ENCODE results near the gene CARD11. TPM values are rescaled to one million over a fixed set of nuclear protein-coding genes. Genes with fewer than 3 reads are reported as not detected.
A peak's percentile ranks its signal among the peaks of the same experiment; 100 is the strongest.

CARD11 gene
- total and polyA plus RNA-seq, 8 donors, result 0.31 to 6.2 (median 1.5) TPM

DNA sequence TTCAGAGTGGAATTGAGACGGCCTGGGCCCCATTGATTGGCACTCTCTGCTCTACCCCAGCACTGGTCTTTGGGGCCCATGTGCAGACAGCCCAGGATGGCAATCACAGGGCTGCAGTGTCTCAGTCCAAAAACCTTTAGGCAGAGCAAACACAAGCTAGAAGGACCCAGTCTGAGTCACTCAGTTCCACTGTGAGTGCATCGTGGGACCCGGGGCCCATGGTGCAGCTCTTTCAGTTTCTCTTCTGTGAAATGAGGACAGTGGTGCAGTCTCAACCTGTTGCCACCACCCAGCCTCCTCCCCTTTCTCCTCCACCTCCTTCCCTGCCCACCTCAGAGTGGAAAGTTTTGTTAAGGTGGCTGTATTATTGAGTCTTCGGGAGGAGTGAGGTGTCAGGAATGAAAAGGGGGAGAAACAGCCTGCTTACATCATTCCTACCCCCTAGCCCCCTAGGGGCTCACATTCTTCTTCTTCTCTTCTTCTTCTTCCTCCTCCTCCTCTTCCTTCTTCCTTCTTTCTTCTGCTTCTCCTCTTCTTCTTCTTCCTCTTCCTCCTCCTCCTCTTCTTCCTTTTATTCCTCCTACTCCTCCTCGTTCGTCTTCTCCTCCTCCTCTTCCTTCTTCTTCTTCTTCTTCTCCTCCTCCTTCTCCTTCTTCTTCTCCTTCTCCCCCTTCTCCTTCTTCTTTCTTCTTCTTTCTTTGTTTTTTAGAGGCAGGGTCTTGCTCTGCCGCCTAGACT lies 19.5 kb upstream of the CARD11 start:
- FAIRE-seq, result no peak
- 72 to 83% methylated on average over 7 of the region's 7 CpGs for WGBS, 2 donors
- no peak for ATAC-seq

DNA sequence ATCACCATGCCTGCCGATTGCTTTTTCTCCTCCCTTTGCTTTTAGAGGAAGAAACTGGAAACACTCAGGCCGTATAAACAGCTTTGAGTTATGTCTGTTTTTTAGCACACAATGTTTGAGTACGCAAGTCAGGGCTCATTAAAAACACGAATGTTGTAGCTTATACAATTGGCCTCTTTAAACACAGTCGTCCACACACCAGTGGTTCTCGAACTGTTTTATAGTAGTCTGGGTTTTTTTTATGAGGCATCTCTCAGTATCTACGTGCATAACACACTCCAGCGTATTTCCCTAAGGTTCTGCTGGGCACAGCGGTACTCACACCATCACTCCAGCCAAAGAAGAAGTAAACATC lies 13.4 kb upstream of the CARD11 start:
- ATAC-seq (peak in 1 of 4 donors; percentile 15), DNase-seq (no peak), FAIRE-seq (no peak)
- H3K4me1 ChIP-seq, result no peaks in the 10 kb centered on the region
- H3K27ac ChIP-seq, result no peak overlapping the region
- no peaks in the 10 kb centered on the region for H3K9me3 ChIP-seq
- H3K4me3 ChIP-seq, result no peak overlapping the region
- no peaks in the 10 kb centered on the region for H3K36me3 ChIP-seq
- intact Hi-C loops (cut with DNase I), result no loop called here
- no peaks in the 10 kb centered on the region for H3K27me3 ChIP-seq
- TF ChIP-seq, protein P1, sequence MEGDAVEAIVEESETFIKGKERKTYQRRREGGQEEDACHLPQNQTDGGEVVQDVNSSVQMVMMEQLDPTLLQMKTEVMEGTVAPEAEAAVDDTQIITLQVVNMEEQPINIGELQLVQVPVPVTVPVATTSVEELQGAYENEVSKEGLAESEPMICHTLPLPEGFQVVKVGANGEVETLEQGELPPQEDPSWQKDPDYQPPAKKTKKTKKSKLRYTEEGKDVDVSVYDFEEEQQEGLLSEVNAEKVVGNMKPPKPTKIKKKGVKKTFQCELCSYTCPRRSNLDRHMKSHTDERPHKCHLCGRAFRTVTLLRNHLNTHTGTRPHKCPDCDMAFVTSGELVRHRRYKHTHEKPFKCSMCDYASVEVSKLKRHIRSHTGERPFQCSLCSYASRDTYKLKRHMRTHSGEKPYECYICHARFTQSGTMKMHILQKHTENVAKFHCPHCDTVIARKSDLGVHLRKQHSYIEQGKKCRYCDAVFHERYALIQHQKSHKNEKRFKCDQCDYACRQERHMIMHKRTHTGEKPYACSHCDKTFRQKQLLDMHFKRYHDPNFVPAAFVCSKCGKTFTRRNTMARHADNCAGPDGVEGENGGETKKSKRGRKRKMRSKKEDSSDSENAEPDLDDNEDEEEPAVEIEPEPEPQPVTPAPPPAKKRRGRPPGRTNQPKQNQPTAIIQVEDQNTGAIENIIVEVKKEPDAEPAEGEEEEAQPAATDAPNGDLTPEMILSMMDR (IDR thresholded peaks at IDR 0.05), result no peak
- WGBS, 2 donors, result 33 to 41% methylated on average over 9 of the region's 9 CpGs

More for the DNA sequence above, 19.5 kb upstream of the CARD11 start:
- Histone ChIP-seq H3K27me3 (no peaks in the 10 kb centered on the region), H3K36me3 (no peaks in the 10 kb centered on the region), H3K9me3 (no peaks in the 10 kb centered on the region), H3K27ac (no peak overlapping the region), H3K4me1 (no peaks in the 10 kb centered on the region), H3K4me3 (no peak overlapping the region)
- intact Hi-C loops (cut with DNase I), result no loop called here
- peak in 1 of 6 donors; percentile 28 for DNase-seq
- TF ChIP-seq, protein P1 (IDR thresholded peaks at IDR 0.05), result no peak

DNA sequence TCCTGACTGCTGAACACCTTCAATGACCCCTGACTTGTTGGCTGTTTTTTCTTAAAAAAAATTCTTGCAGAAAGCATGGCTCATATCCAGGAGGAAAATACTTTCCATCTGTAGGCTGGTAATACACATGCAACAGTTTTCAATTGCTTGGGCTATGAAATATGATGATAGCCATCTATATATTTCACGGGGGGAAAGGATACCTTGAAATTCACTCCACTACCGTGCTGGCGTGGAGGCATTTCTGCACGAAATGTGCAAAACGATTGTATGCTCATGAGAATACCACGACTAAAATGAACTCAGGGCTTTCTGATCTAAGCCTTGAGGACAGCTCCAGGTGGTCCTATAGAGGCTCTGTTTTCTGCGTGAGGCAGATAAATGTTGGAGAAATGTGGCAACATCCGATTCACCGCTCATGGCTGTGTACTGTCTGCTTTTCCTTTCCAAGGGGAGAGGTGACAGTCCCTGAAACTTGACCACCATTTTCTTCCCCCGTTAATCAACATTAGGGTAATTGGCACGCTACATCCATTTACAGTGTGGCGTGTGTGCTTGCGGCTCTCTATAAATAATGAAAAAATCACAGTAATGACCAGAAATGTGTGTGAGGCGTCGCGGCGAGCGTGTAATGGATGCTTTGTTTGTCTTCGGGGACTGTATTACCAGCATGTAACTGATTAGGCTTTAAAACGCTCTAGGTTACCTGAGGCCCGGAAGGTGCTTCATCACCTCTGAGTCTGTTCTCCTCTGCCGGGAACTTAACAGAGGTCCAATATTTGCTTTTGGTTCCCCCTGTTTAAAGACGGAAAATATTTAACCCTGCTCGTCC lies 12.8 kb upstream of the CARD11 start:
- TF ChIP-seq, protein P1 (IDR thresholded peaks at IDR 0.05), result no peak
- FAIRE-seq (no peak), DNase-seq (peak in 2 of 6 donors; percentile 4 to 33), ATAC-seq (peak in 3 of 4 donors; percentile 47 to 86 (median 86))
- no peaks in the 10 kb centered on the region for H3K27me3 ChIP-seq
- H3K4me1 ChIP-seq, result no peaks in the 10 kb centered on the region
- intact Hi-C loops (cut with DNase I), result no loop called here
- no peaks in the 10 kb centered on the region for H3K36me3 ChIP-seq
- 19 to 37% methylated on average over 24 of the region's 24 CpGs for WGBS, 2 donors
- no peaks in the 10 kb centered on the region for H3K9me3 ChIP-seq
- no peak overlapping the region for H3K4me3 ChIP-seq
- no peak overlapping the region for H3K27ac ChIP-seq

DNA sequence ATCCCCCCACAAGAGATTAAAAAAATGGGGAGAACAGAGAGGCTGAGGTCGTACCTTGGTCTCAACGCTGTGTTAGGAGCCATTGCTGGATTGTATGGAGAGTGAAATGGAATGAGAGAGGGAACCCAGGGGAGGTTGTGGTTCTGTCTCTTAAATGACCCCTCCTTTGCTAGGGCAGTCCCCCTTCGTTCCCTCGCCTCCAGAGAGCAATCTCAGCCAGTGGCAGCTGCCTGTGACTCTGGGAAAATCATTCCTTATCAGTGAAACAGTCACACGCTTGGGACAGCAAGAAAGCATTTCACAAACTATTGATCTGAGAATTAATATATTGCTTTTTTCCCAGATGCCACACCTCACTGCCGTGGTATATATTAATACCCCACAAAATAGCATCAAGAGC lies 12.0 kb upstream of the CARD11 start:
- ATAC-seq (no peak), FAIRE-seq (no peak)

More for the DNA sequence above, 12.0 kb upstream of the CARD11 start:
- TF ChIP-seq, protein P1 (IDR thresholded peaks at IDR 0.05), result no peak
- WGBS, 2 donors, result 19 to 28% methylated on average over 6 of the region's 6 CpGs
- no peak overlapping the region for H3K4me3 ChIP-seq
- intact Hi-C loops (cut with DNase I), result no loop called here
- H3K36me3 ChIP-seq, result no peaks in the 10 kb centered on the region
- peak in 1 of 6 donors; percentile 20 for DNase-seq
- H3K4me1 ChIP-seq, result no peaks in the 10 kb centered on the region
- H3K27me3 ChIP-seq, result no peaks in the 10 kb centered on the region
- no peaks in the 10 kb centered on the region for H3K9me3 ChIP-seq
- no peak overlapping the region for H3K27ac ChIP-seq
